A673 (cell line): ENCODE measurements around the gene GRIP1.

Experiments used
- CTCF ChIP-seq: fragments of 300-800, 200-600 bp; sonication (generic); conservative IDR thresholded peaks from 2 replicates; pipeline ENCODE4 v1.5.1; 2017; ENCODE audit warnings: low read depth, mild to moderate bottlenecking, antibody characterized with exemption, low read length, moderate library complexity, mixed read lengths
- EZH2 ChIP-seq: fragments of 200-600 bp; sonication (generic); IDR thresholded peaks from 2 replicates; pipeline ENCODE4 v1.6.1; 2017; ENCODE audit warnings: borderline replicate concordance, low read depth, mild to moderate bottlenecking, mixed read lengths, antibody characterized with exemption, low read length; ENCODE audit not compliant: poor library complexity, severe bottlenecking

- TF ChIP-seq EZH2 (no peak), CTCF (no peak)
Measured at GRCh38 chr12:66482351-66483203, 196.3 kb downstream of the GRIP1 start.
